HL-60 (cell line): ENCODE results near the gene HPGD.

Experiments used
- DNase-seq, 2 experiments: peaks; one replicate each; pipeline ENCODE4 v3.0.0-alpha.2; 2010 to 2020; ENCODE audit warnings: low read depth in 1 of 2, low spot score in 1 of 2
- H3K27ac ChIP-seq: fragments of 250-450 bp; sonication (Bioruptor Pico); replicated peaks from 2 replicates; pipeline ENCODE4 v1.5.1; 2020; ENCODE audit warnings: mild to moderate bottlenecking, moderate library complexity
- H3K27me3 ChIP-seq: fragments of 250-450 bp; sonication (Bioruptor Pico); 2 replicates; pipeline ENCODE4 v1.5.1; 2021; ENCODE audit warnings: mild to moderate bottlenecking, moderate library complexity; ENCODE audit not compliant: insufficient read depth, poor library complexity, severe bottlenecking
- H3K4me3 ChIP-seq: replicated peaks from 2 replicates; pipeline ENCODE4 v1.5.1; 2011; ENCODE audit warnings: mild to moderate bottlenecking, control low read depth, low read length; ENCODE audit not compliant: insufficient read depth
- CTCF ChIP-seq: IDR thresholded peaks from one replicate; pipeline ENCODE4 v1.5.1; 2011; ENCODE audit warnings: low read length, control low read depth, inconsistent platforms; ENCODE audit not compliant: insufficient read depth
- GABPA ChIP-seq: IDR thresholded peaks from 2 replicates; pipeline ENCODE4 v1.6.1; 2012; ENCODE audit warnings: low read depth
- POLR2AphosphoS5 ChIP-seq: IDR thresholded peaks from 2 replicates; pipeline ENCODE4 v1.6.1; 2012; ENCODE audit warnings: low read depth
- REST ChIP-seq: IDR thresholded peaks from 2 replicates; pipeline ENCODE4 v1.6.1; 2012; ENCODE audit warnings: low read depth; ENCODE audit not compliant: insufficient replicate concordance
- SPI1 ChIP-seq: IDR thresholded peaks from 2 replicates; pipeline ENCODE4 v1.6.1; 2012; ENCODE audit warnings: low read depth, mild to moderate bottlenecking, borderline replicate concordance

HPGD gene

GRCh38 chr4:174561560-174561959, 39.3 kb upstream of the HPGD start:
- no peak overlapping the region for H3K27ac ChIP-seq
- DNase-seq = no peak
- no peaks in the 10 kb centered on the region for H3K27me3 ChIP-seq
- TF ChIP-seq SPI1 = no peak
- TF ChIP-seq CTCF = no peak
- no peak for TF ChIP-seq POLR2AphosphoS5
- no peak for TF ChIP-seq REST
- TF ChIP-seq GABPA = no peak
- H3K4me3 ChIP-seq = no peak overlapping the region

- TF ChIP-seq CTCF (no peak), GABPA (no peak), REST (no peak), POLR2AphosphoS5 (no peak), SPI1 (no peak)
- DNase-seq = no peak
- H3K27me3 ChIP-seq = no peaks in the 10 kb centered on the region
Measured at GRCh38 chr4:174559894-174560293, 37.6 kb upstream of the HPGD start.

GRCh38 chr4:174555789-174556630, 33.7 kb upstream of the HPGD start:
- H3K27ac ChIP-seq = no peak overlapping the region
- H3K4me3 ChIP-seq = no peak overlapping the region
- H3K27me3 ChIP-seq = no peaks in the 10 kb centered on the region
- TF ChIP-seq GABPA (no peak), CTCF (no peak)
- no peak for DNase-seq

More at GRCh38 chr4:174559894-174560293, 37.6 kb upstream of the HPGD start:
- Histone ChIP-seq H3K4me3 (no peak overlapping the region), H3K27ac (no peak overlapping the region)

- TF ChIP-seq GABPA (no peak), REST (no peak), POLR2AphosphoS5 (no peak), CTCF (no peak), SPI1 (no peak)
- Histone ChIP-seq H3K27me3 (no peaks in the 10 kb centered on the region), H3K4me3 (no peak overlapping the region), H3K27ac (no peak overlapping the region)
- no peak for DNase-seq
Measured at GRCh38 chr4:174554231-174554728, 32.0 kb upstream of the HPGD start.
